HG03521 (cell line): Measurements from ENCODE around the gene MST1R.
"Not testable (repeated sequence)": the region's sequence is repeated elsewhere in the genome, so short reads cannot be mapped to it uniquely, and the experiment has no call there.

Source experiments
- ATAC-seq: cut with Tn5 transposase; IDR thresholded peaks from one replicate; pipeline ENCODE4 v1.9.1; 2021; ENCODE audit warnings: mild to moderate bottlenecking, moderate library complexity; ENCODE audit not compliant: unreplicated experiment

Gene MST1R

GRCh38 chr3:49912881-49913281, 9.2 kb upstream of the MST1R start:
- ATAC-seq, result no peak

- no peak for ATAC-seq
Observed at GRCh38 chr3:49911611-49912010, 7.9 kb upstream of the MST1R start.

GRCh38 chr3:49911124-49911420, 7.4 kb upstream of the MST1R start:
- ATAC-seq, result no peak

DNA sequence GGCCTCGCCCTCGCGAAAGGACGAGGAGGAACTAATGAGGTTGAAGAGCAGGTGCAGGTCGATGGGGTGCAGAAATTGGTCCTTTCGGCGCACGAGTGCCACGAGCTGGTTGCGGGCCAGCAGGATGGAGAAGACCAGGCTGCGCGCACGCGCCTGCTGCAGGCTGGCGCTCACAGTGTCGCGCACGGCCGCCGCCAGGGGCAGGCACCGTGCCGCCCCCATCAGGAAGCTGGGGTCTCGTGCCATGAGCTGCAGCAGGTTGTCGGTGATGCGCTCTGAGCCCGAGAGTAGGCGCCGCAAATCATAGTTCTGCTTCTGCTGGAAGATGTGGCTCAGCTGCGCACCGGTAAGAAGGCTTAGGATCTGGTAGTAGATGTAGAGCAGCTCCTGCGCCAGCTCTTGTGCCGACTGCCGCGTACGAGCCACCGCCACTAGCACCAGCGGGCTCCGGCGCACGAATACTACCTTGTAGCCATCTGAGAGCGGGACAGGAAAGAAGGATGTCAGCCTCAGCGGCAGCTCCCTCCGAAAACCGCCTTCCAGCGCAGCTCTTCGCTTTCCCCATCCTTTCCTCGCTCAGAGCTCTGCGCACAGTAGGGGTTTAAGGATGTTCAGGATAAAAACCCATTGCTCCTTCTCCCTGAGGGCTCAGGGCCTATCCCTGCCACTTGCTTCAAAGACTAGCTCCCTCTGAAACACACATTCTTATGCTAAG, 6.9 kb upstream of the MST1R start:
- ATAC-seq, result no peak

DNA sequence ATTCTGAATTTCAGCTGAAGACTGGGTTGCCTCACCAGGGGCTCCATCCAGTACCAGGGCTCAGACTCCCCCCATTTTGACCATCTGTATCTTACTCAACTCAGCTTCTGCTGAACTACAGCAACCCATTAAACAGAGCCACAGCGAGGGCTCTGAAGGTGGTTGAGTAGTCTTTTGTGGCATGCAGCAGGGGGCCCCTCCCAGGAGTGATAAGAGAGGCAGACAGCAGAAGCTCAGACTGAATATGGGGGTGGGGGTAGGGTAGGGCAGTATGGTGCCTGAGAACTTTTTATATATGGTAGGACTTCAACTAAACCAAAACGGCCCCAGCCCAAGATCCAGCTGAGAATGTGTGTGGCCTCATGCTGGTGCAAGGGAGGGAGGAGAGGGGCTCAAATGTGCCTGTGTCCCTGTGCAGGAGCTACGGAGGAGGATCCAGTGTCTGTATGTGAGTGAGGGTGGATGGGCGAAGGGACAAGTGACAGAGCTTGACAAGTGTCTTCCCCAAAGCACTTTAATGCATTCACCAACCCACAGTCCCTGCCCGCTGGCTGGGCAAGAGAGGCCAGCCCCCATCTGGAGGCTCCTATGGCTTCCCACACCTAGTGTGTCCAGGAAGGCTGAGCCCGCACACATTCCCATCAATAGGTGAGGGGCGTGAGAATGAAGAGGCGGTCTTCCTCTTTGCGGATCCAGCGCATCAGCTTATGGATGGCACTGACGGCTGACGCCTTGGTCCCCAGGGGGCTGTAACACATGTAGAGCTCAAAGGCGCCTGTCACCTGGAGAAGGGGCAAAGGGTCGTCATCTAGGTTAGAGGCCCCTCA, 4.9 kb upstream of the MST1R start:
- ATAC-seq, result no peak

DNA sequence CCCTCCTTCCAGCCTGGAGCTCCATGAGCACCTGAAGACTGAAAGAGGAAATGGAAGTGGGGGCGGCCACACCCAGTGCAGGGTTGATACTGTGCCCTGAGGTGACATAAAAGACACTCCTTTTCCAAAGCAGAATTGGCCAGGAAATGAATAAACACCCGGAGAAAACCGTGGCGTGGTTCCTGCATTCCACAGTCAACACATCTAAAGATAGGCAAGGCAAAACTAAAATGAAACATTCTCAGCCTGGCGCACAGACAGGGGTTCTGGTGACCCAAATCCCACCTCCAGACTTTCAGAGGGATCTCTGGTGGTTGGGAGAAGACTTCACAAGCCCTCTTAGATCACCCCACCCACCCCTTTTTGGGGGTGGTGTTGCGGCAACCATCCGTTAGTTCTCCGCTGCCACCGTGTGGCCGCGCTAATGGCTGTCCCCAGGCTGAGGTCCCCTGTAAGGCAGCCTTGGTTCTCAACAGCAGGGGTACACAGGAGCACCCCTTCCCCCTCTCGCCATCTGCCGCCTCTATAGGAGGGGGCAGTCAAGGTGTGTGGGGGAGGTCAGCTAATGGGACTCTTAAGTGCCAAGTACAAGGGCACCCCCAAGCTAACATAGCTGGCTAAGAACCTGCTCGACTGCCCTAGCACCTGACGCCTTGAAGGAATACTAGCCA, 2.5 kb upstream of the MST1R start:
- ATAC-seq, result no peak

- ATAC-seq, result not testable (repeated sequence)
Observed at GRCh38 chr3:49904448-49904847, 775 bp upstream of the MST1R start.

DNA sequence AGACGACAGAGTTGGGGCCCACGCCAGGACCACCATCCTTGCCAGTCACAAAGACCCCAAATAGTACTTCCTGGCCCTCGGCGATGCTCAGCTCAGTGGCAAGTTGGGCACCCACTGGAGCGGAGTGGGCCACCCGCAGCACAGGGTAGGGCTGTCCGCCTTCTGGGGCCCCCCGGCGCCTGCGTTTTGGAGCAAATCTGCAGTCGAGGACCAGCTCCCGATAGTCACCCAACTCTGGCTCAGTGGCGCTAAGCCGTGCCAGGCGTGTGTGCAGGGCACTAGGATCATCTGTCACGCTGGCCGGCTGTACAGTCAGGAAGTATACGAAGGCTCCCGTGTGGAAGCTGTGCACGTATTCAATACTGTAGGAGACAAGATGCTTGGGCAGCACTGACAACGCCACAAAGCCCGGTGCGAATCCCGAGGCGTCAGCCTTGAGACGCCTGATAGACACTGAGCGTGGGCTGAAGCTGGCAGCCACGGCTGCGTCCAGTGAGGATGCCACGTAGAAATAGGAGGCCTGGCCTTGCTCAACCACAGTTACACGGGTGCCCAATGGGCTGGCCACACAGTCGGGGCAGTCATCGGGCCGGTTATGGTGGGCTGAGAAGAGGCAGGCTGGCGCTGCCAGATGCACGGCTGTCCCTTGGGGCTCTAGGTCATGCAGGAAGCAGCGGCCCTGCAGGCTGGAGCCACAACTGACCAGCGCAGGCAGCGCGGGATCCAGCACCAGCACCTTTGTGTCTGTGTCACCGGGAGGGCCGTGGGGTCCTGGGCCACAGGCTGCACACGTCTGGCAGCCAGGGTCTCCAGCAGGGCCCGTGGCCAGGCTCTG, 945 bp downstream of the MST1R start:
- no peak for ATAC-seq

- no peak for ATAC-seq
Observed at GRCh38 chr3:49901366-49902339, 2.0 kb downstream of the MST1R start.

DNA sequence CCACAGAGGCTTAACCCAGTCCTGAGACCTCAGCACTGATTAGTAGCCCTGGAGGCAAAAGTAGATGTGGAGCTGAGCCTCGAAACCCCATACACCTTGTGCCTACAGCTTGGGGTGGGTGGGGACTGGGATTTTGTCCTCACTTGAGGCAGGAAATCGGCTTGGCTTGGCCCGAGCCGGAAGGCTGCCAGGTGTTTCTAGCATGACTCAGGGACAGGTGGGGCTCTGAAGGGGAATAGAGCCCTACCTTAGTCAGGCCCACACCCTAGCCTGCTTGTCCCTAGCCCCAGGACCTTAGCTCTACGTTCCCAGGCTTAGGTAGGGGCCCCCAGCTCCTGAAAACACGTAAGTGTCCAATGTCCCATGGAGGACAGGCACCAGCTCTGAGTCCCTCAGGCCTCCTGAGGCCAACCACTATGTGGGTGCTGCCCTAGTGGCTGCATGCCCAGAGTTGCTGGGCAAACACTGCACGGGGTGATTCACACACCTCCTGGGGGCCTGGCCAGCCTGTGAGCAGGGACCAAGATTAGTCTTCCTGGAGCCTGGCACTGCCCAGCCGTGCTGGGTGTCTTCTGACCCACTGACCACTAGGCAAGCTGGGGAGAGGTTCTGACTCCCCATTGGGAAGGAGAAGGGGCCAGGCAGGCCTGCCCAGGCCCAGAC, 3.1 kb downstream of the MST1R start:
- no peak for ATAC-seq

DNA sequence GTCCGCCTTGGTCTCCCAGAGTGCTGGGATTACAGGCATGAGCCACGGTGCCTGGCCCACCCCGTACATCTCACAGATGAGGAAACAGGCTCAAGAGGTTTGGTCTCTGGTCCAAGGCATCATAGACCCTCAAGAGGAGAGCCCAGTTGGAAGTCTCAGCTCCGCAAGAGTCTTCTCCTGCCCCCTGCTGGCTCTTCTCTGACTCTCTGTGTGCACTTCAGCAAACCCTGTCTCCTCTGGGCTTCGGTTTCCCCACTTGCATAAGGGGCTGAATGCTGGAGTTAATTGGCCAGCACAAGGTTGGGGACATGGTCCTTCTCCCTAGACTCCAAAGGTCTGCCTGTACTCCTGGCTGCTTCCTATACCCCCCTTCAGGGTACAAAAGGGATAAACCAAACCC, 3.9 kb downstream of the MST1R start:
- no peak for ATAC-seq

DNA sequence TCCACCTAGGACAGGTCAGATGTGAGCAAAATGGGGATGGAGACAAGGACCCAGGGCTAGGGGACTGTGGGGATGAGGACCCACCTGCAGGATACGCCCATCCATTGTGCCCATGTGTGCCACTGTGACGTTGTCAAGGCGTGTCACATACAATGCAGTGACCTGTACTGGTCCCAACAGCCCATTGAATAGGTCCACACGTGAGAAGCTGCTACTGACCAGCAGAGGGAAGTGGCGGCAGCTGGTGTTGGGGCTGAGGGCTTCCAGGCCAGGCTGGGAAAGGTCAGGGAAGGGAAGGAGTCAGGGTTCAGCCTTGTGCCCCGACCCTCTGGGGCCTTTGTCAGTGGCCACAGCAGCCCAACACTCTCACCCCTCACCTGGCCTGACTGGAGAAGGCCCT, 4.7 kb downstream of the MST1R start:
- no peak for ATAC-seq

GRCh38 chr3:49896345-49896744, 7.3 kb downstream of the MST1R start:
- no peak for ATAC-seq

GRCh38 chr3:49895791-49896190, 7.9 kb downstream of the MST1R start:
- no peak for ATAC-seq

GRCh38 chr3:49889296-49889695, 14.4 kb downstream of the MST1R start:
- no peak for ATAC-seq

- ATAC-seq, result no peak
Observed at GRCh38 chr3:49886922-49887265, 16.8 kb downstream of the MST1R start.

DNA sequence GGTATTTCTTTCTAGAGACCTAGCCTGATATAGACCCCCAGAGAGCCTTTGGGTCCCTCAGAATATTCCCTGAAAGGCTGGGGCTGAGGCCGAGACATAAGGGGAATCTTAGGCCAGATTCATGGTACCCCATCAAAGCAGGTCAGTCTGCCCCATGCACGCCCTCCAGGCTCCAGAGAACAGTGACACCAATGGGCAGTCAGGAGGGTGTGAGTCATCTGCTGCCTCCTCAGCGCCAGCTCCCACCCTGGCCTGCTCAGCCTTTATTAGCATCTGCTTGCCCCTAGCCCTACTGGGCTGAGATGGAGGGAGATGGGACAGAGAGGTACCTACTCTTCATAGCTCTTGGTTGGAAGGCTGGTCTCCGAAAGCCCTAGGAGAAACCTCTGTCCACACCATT, 19.7 kb downstream of the MST1R start:
- no peak for ATAC-seq

DNA sequence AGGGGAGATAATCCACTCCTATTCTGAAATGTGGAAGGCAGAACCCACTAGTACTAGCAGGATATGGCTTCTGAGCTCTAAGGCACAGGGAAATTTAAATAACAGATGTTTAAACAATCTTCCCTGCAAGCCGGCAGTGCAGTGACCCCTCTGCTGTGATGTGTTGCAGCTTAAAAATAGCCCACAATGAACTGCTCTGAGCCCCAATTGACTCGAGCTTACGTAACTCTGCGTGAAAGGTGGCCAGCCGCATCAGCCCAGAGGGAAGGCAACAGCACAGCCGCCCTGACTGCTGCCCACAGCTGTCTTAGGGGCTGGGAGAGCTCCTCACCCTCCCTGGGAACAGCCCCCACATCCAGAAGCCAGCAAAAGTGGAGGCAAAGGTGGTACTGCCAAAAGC, 21.5 kb downstream of the MST1R start:
- no peak for ATAC-seq

DNA sequence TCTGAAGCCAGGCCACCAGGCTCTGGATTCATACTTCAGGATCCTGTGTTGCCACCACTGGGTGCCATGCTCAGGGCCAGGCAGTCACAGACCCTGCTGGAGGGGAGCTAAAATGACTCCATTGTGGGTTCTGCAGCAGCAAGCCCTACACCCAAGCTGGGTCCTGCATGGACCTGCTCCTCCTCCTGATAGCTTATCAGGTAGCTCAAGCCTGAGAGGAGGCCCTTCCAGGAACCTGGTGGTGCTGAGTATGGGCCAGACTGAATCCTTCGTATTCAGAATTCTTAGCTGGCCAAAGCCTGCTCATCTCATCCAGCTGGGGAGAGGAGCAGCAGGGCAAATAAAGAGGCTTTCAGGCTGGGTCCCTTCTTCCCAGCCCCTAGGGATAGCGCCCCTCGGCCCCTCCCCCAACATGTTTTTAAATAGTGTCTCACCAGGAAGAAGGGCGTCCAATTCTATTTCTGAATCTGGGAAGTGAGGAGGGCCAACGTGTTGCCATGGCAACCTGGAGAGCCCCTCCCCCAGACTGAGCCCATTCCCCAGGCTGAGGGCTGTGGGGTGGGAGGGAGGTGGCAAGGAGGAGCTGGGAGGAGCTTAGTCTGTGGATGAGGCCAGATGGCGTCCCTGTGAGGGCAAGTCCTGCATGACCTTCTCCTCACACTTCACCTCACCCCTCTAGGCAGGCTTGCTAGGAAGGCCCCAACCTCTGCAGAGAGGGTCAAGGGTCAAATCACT, 22.9 kb downstream of the MST1R start:
- no peak for ATAC-seq
